ENCODE data around the gene EPHA6. TPM values are rescaled to one million over a fixed set of nuclear protein-coding genes. Genes with fewer than 3 reads are reported as not detected.
"Not testable (repeated sequence)": the region's sequence is repeated elsewhere in the genome, so short reads cannot be mapped to it uniquely, and the experiment has no call there.

The EPHA6 gene
- total RNA-seq, 1 experiment from 2014 or later = 1.2 TPM

DNA sequence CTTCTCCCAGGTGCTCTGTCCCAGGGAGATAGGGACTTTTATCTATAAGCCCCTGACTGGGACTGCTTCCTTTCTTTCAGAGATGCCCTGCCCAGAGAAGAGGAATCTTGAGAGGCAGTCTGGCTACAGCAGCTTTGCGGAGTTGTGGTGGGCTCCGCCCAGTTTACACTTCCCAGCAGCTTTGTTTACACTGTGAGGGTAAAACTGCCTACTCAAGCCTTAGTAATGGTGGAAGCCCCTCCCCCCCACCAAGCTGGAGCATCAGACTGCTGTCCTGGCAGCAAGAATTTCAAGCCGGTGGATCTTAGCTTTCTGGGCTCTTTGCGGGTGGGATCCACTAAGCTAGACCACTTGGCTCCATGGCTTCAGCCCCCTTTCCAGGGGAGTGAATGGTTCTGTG lies 696.4 kb downstream of the EPHA6 start:
- no peak overlapping the region for H3K27ac ChIP-seq
- H2AFZ ChIP-seq = no peak overlapping the region
- H3K79me2 ChIP-seq (ENCODE audit: low read depth) = no peaks in the 10 kb centered on the region
- no TSS peak for BruUV-seq (replicated peaks)
- peak in 1 of 2 experiments; percentile 18 for DNase-seq
- no peaks in the 10 kb centered on the region for H3F3A ChIP-seq (ENCODE audit: insufficient read depth, low read depth)
- intact Hi-C loops (cut with micrococcal nuclease; ENCODE audit: unreplicated experiment) = no loop called here
- H4K20me1 ChIP-seq (ENCODE audit: insufficient read depth) = no peaks in the 10 kb centered on the region
- no peaks in the 10 kb centered on the region for H3K9me2 ChIP-seq (ENCODE audit: insufficient read depth)
- no peak overlapping the region for H3K4me3 ChIP-seq
- ChIA-PET CTCF (no interaction called here), POLR2A (ENCODE audit: unreplicated experiment) (no interaction called here)
- H3K9me3 ChIP-seq (ENCODE audit: insufficient read depth, low read depth) = no peaks in the 10 kb centered on the region
- TF ChIP-seq, protein P1, sequence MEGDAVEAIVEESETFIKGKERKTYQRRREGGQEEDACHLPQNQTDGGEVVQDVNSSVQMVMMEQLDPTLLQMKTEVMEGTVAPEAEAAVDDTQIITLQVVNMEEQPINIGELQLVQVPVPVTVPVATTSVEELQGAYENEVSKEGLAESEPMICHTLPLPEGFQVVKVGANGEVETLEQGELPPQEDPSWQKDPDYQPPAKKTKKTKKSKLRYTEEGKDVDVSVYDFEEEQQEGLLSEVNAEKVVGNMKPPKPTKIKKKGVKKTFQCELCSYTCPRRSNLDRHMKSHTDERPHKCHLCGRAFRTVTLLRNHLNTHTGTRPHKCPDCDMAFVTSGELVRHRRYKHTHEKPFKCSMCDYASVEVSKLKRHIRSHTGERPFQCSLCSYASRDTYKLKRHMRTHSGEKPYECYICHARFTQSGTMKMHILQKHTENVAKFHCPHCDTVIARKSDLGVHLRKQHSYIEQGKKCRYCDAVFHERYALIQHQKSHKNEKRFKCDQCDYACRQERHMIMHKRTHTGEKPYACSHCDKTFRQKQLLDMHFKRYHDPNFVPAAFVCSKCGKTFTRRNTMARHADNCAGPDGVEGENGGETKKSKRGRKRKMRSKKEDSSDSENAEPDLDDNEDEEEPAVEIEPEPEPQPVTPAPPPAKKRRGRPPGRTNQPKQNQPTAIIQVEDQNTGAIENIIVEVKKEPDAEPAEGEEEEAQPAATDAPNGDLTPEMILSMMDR (conservative IDR thresholded peaks at IDR 0.05) = no peak
- no peak for TF ChIP-seq EZH2 (IDR thresholded peaks at IDR 0.05; ENCODE audit: low read depth)
- no peaks in the 10 kb centered on the region for H3K4me1 ChIP-seq (replicated peaks; ENCODE audit: insufficient read depth)
- no peaks in the 10 kb centered on the region for H3K36me3 ChIP-seq (ENCODE audit: low read depth)
- no peak overlapping the region for H3K4me2 ChIP-seq
- H3K27me3 ChIP-seq (ENCODE audit: insufficient read depth, low read depth) = no peaks in the 10 kb centered on the region

DNA sequence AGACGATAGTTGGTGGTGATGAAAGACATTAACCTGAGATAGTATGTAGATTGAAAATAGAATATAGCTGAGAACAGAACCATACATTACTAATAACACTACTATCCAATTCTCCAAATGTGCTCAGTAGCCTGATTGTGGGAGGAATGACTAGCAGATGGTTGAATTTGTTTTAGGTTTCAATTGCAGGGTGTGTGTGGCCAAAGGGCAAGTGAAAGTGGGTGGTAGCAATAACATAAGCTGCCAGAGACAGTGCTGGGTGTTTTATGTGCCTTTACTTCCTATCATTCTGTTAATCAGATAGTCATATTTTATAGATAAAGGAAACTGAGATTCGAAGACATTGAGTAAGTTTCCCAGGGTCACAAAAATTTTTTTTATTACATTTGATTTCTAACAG lies 700.7 kb downstream of the EPHA6 start:
- Histone ChIP-seq H3K4me2 (no peak overlapping the region), H3K79me2 (ENCODE audit: low read depth) (no peaks in the 10 kb centered on the region), H3K9me3 (ENCODE audit: insufficient read depth, low read depth) (no peaks in the 10 kb centered on the region), H3K36me3 (ENCODE audit: low read depth) (no peaks in the 10 kb centered on the region), H3K4me1 (replicated peaks; ENCODE audit: insufficient read depth) (no peaks in the 10 kb centered on the region), H3F3A (ENCODE audit: insufficient read depth, low read depth) (no peaks in the 10 kb centered on the region), H3K9me2 (ENCODE audit: insufficient read depth) (no peaks in the 10 kb centered on the region), H2AFZ (no peak overlapping the region), H3K27ac (no peak overlapping the region), H3K4me3 (no peak overlapping the region), H4K20me1 (ENCODE audit: insufficient read depth) (no peaks in the 10 kb centered on the region), H3K27me3 (ENCODE audit: insufficient read depth, low read depth) (no peaks in the 10 kb centered on the region)
- TF ChIP-seq EZH2 (IDR thresholded peaks at IDR 0.05; ENCODE audit: low read depth) = no peak
- TF ChIP-seq, protein P1 (conservative IDR thresholded peaks at IDR 0.05) = no peak
- CTCF ChIA-PET = no interaction called here
- no peak for DNase-seq
- no TSS peak for BruUV-seq (replicated peaks)
- POLR2A ChIA-PET (ENCODE audit: unreplicated experiment) = no interaction called here
- intact Hi-C loops (cut with micrococcal nuclease; ENCODE audit: unreplicated experiment) = no loop called here

DNA sequence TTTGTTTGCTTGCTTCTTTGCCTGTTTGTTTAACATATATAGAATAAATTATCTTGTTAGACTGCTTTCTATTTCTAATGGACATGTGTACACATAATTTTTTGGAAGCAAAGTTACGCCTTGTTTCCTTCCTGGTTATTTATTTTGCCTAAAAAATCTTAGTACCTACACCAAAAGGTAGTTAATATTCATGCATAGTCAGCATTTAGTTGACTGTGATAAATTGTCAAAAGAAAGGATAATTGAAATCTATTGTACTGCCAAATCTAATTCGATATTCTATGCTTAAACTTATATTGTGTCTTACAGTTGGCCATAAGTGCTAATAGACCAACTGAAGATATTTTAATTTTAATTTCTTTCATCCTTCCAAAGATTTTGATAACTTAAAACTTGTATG lies 716.3 kb downstream of the EPHA6 start:
- H3K27ac ChIP-seq = no peak overlapping the region
- no peaks in the 10 kb centered on the region for H3F3A ChIP-seq (ENCODE audit: insufficient read depth, low read depth)
- DNase-seq = no peak
- no peaks in the 10 kb centered on the region for H3K9me3 ChIP-seq (ENCODE audit: insufficient read depth, low read depth)
- no peaks in the 10 kb centered on the region for H4K20me1 ChIP-seq (ENCODE audit: insufficient read depth)
- H3K79me2 ChIP-seq (ENCODE audit: low read depth) = no peaks in the 10 kb centered on the region
- POLR2A ChIA-PET (ENCODE audit: unreplicated experiment) = no interaction called here
- H3K4me3 ChIP-seq = no peak overlapping the region
- H3K27me3 ChIP-seq (ENCODE audit: insufficient read depth, low read depth) = no peaks in the 10 kb centered on the region
- TF ChIP-seq, protein P1 (conservative IDR thresholded peaks at IDR 0.05) = no peak
- no peak for TF ChIP-seq EZH2 (IDR thresholded peaks at IDR 0.05; ENCODE audit: low read depth)
- intact Hi-C loops (cut with micrococcal nuclease; ENCODE audit: unreplicated experiment) = no loop called here
- CTCF ChIA-PET = no interaction called here
- no TSS peak for BruUV-seq (replicated peaks)
- no peaks in the 10 kb centered on the region for H3K9me2 ChIP-seq (ENCODE audit: insufficient read depth)
- H3K4me1 ChIP-seq (replicated peaks; ENCODE audit: insufficient read depth) = no peaks in the 10 kb centered on the region
- H2AFZ ChIP-seq = no peak overlapping the region
- H3K4me2 ChIP-seq = no peak overlapping the region
- no peaks in the 10 kb centered on the region for H3K36me3 ChIP-seq (ENCODE audit: low read depth)

DNA sequence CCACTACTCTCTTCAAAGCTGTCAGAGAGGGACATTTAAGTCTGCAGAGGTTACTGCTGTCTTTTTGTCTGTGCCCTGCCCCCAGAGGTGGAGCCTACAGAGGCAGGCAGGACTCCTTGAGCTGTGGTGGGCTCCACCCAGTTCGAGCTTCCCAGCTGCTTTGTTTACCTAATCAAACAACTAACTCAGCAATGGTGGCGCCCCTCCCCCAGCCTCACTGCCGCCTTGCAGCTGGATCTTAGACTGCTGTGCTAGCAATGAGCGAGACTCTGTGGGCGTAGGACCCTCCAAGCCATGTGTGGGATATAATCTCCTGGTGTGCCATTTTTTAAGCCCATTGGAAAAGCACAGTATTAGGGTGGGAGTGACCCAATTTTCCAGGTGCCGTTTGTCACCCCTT lies 733.2 kb downstream of the EPHA6 start:
- H3K36me3 ChIP-seq (ENCODE audit: low read depth); H3K27me3 ChIP-seq (ENCODE audit: insufficient read depth, low read depth); H3K9me3 ChIP-seq (ENCODE audit: insufficient read depth, low read depth); H2AFZ ChIP-seq; H3K79me2 ChIP-seq (ENCODE audit: low read depth); H4K20me1 ChIP-seq (ENCODE audit: insufficient read depth); CTCF ChIA-PET; H3K27ac ChIP-seq; BruUV-seq (replicated peaks); intact Hi-C loops (cut with micrococcal nuclease; ENCODE audit: unreplicated experiment); H3K9me2 ChIP-seq (ENCODE audit: insufficient read depth); H3F3A ChIP-seq (ENCODE audit: insufficient read depth, low read depth); POLR2A ChIA-PET (ENCODE audit: unreplicated experiment); H3K4me1 ChIP-seq (replicated peaks; ENCODE audit: insufficient read depth); H3K4me3 ChIP-seq: not testable (repeated sequence)
- DNase-seq = peak in 1 of 2 experiments; percentile 4
- 0 out of 2 replicates have a peak overlapping the region, but pooled peaks have one; percentile 5 for H3K4me2 ChIP-seq
